Endothelial cell of umbilical vein (primary cell): ENCODE measurements around the gene DDX47. TPM values are rescaled to one million over a fixed set of nuclear protein-coding genes. Genes with fewer than 3 reads are reported as not detected.

Source experiments
- BruUV-seq: library from RNA; stranded (reverse); fragments of 400-500 nt; replicated peaks from 2 replicates; lab custom pipeline; 2021; lab: Mats Ljungman, UMichigan
- CTCF ChIA-PET: fragments of 300-600, 350-600 bp; sonication (Branson Sonifier 250); formaldehyde crosslinking; loops from one replicate; lab custom pipeline; 2021; ENCODE audit warnings: antibody characterized with exemption, inconsistent platforms; lab: Charles Lee
- POLR2A ChIA-PET: fragments of 300-600, 350-600 bp; sonication (Branson Sonifier 250); formaldehyde crosslinking; loops from one replicate; lab custom pipeline; 2021; ENCODE audit warnings: antibody characterized with exemption, inconsistent platforms; lab: Charles Lee
- DNase-seq: peaks from one replicate; pipeline ENCODE4 v3.0.0-alpha.2; 2011; ENCODE audit warnings: low read depth, low spot score
- FAIRE-seq: peaks from 2 replicates; lab custom pipeline; 2011; peaks lifted over from hg19 to GRCh38; lab: Jason Lieb, UNC
- H2AFZ ChIP-seq: 2 replicates; pipeline ENCODE4 v1.6.0; 2012; ENCODE audit warnings: low read depth, low read length, control low read depth, inconsistent platforms
- H3K27ac ChIP-seq: 2 replicates; pipeline ENCODE4 v1.5.1; 2011; ENCODE audit warnings: low read depth, mild to moderate bottlenecking, control low read depth, low read length, moderate library complexity; ENCODE audit not compliant: insufficient read depth
- H3K27me3 ChIP-seq, 2 experiments: 2 replicates each; pipeline versions ENCODE4 v1.6.0 to v1.6.1; 2011; ENCODE audit warnings: low read length in 2 of 2, mixed read lengths in 1 of 2; ENCODE audit not compliant: control insufficient read depth in 2 of 2, insufficient read depth in 2 of 2
- H3K36me3 ChIP-seq, 2 experiments: 2 replicates in 1 of 2; 3 replicates in 1 of 2; pipeline ENCODE4 v1.5.1; 2011; ENCODE audit warnings: low read length in 2 of 2, mild to moderate bottlenecking in 1 of 2, moderate library complexity in 1 of 2; ENCODE audit not compliant: control insufficient read depth in 2 of 2, insufficient read depth in 2 of 2; ENCODE audit errors: extremely low read depth in 1 of 2
- H3K4me1 ChIP-seq: 3 replicates; pipeline ENCODE4 v1.5.1; 2011; ENCODE audit warnings: mild to moderate bottlenecking, low read length; ENCODE audit not compliant: control insufficient read depth, insufficient read depth; ENCODE audit errors: extremely low read depth
- H3K4me2 ChIP-seq: 2 replicates; pipeline ENCODE4 v1.6.1; 2011; ENCODE audit warnings: low read length, control low read depth, mixed read lengths; ENCODE audit not compliant: insufficient read depth
- H3K4me3 ChIP-seq, 3 experiments: fragments of 200-600 bp in 1 of 3; sonication (generic), shearing (Covaris generic) in 1 of 3; replicated peaks in 1 of 3; 2 replicates each; pipeline ENCODE4 v1.5.1; 2011 to 2016; ENCODE audit warnings: control low read depth in 3 of 3, low read length in 3 of 3, mild to moderate bottlenecking in 2 of 3, inconsistent platforms in 1 of 3, low read depth in 1 of 3, moderate library complexity in 1 of 3; ENCODE audit not compliant: insufficient read depth in 1 of 3
- H3K79me2 ChIP-seq: 2 replicates; pipeline ENCODE4 v1.6.0; 2012; ENCODE audit warnings: low read length, inconsistent platforms; ENCODE audit not compliant: control insufficient read depth, insufficient read depth
- H3K9ac ChIP-seq: replicated peaks from 2 replicates; pipeline ENCODE3; 2011; ENCODE audit warnings: low read length, control low read depth; ENCODE audit not compliant: insufficient read depth; ENCODE audit errors: extremely low read depth
- H3K9me1 ChIP-seq: replicated peaks from 3 replicates; pipeline ENCODE4 v1.6.0; 2011; ENCODE audit warnings: mild to moderate bottlenecking, low read length; ENCODE audit not compliant: control insufficient read depth, insufficient read depth; ENCODE audit errors: extremely low read depth
- H3K9me3 ChIP-seq: replicated peaks from 2 replicates; pipeline ENCODE4 v1.5.1; 2012; ENCODE audit warnings: low read length, inconsistent platforms; ENCODE audit not compliant: control insufficient read depth, insufficient read depth
- H4K20me1 ChIP-seq: replicated peaks from 2 replicates; pipeline ENCODE3; 2011; ENCODE audit warnings: mild to moderate bottlenecking, low read length; ENCODE audit not compliant: control insufficient read depth, insufficient read depth; ENCODE audit errors: extremely low read depth
- CTCF ChIP-seq, 2 donors: IDR thresholded peaks; 1 replicate in 1 of 2; 2 replicates in 1 of 2; pipeline ENCODE4 v1.5.1; 2011; ENCODE audit warnings: low read length in 2 of 2, mild to moderate bottlenecking in 2 of 2, moderate library complexity in 2 of 2, control low read depth in 1 of 2, inconsistent platforms in 1 of 2, low read depth in 1 of 2; ENCODE audit not compliant: insufficient read depth in 1 of 2; ENCODE audit errors: extremely low read depth in 1 of 2
- EZH2 ChIP-seq: IDR thresholded peaks from 2 replicates; pipeline ENCODE4 v1.6.1; 2012; ENCODE audit warnings: borderline replicate concordance, low read depth, mild to moderate bottlenecking, moderate library complexity, low read length, inconsistent platforms; ENCODE audit not compliant: severe bottlenecking
- FOS ChIP-seq: IDR thresholded peaks from 2 replicates; pipeline ENCODE4 v1.6.1; 2011; ENCODE audit warnings: mild to moderate bottlenecking, low read length, moderate library complexity, borderline replicate concordance; ENCODE audit not compliant: insufficient read depth
- GATA2 ChIP-seq: IDR thresholded peaks from 2 replicates; pipeline ENCODE4 v1.7.0; 2011; ENCODE audit warnings: low read depth, mild to moderate bottlenecking, moderate library complexity, mixed read lengths, low read length; ENCODE audit not compliant: insufficient read length, insufficient read depth
- JUN ChIP-seq: IDR thresholded peaks from 2 replicates; pipeline ENCODE4 v1.6.1; 2011; ENCODE audit warnings: borderline replicate concordance, low read depth; ENCODE audit not compliant: insufficient read length, insufficient read depth
- MAX ChIP-seq: IDR thresholded peaks from 2 replicates; pipeline ENCODE4 v1.6.1; 2011; ENCODE audit not compliant: insufficient read depth, insufficient read length
- MYC ChIP-seq: IDR thresholded peaks from one replicate; pipeline ENCODE4 v1.6.1; 2011; ENCODE audit warnings: mild to moderate bottlenecking, low read depth, low read length
- POLR2A ChIP-seq: IDR thresholded peaks from 2 replicates; pipeline ENCODE4 v1.6.1; 2012; ENCODE audit warnings: low read depth, mild to moderate bottlenecking, control low read depth, low read length
- POLR2AphosphoS5 ChIP-seq: IDR thresholded peaks from 2 replicates; pipeline ENCODE4 v1.6.1; 2012; ENCODE audit warnings: low read depth, mild to moderate bottlenecking, control low read depth, low read length, moderate library complexity; ENCODE audit not compliant: insufficient read depth
- dilution Hi-C: fragments of 300-500 bp; cut with MboI; formaldehyde crosslinking; loops from one replicate; pipeline ENCODE4 v1.15.0; 2019; ENCODE audit warnings: low sequenced_read_pairs; ENCODE audit not compliant: extremely low pct_ligation_motif_present
- intact Hi-C: fragments of 100-400 bp; cut with micrococcal nuclease; formaldehyde crosslinking; loops from one replicate; pipeline ENCODE4 v1.10.0; 2022
- polyA plus RNA-seq, 4 experiments: library from polyadenylated mRNA; depleted of rRNA in 3 of 4; stranded (reverse) in 3 of 4; unstranded in 1 of 4; fragments of >200 nt; gene quantifications; 2 replicates each; pipeline versions ENCODE4 v1.2.1 to v1.2.3, GENCODE V29; 2011 to 2012; ENCODE audit warnings: missing spikeins in 1 of 4
- total RNA-seq: library from RNA; stranded (reverse); gene quantifications from 2 replicates; pipeline ENCODE4 v1.2.3, GENCODE V29; 2021

The DDX47 gene
- total and polyA plus RNA-seq, 2 donors (not counting 3 experiments of a cell fraction or from before 2014, with no cell fraction given): 73.4 to 74.6 TPM

- H3K9me1 ChIP-seq: no peaks in the 10 kb centered on the region
- dilution Hi-C loops (no loop called here), intact Hi-C loops (no loop called here)
- no TSS peak for BruUV-seq
- CTCF ChIA-PET: interaction anchor here (0.8 to 1.9 kb wide), 8 partner anchors 11 to 191 kb away, joined by 3 to 8 read pairs (median 4); partner anchors contain the start of genes DDX47 and GPRC5A
- H3K36me3 ChIP-seq: no peaks in the 10 kb centered on the region
- DNase-seq (no peak), FAIRE-seq (no peak)
- H3K4me2 ChIP-seq: no peak overlapping the region
- peaks cover 16% of the 10 kb centered on the region for H3K4me1 ChIP-seq
- H4K20me1 ChIP-seq: no peaks in the 10 kb centered on the region
- no peaks in the 10 kb centered on the region for H3K27me3 ChIP-seq
- no peak overlapping the region for H3K4me3 ChIP-seq
- POLR2A ChIA-PET: no interaction called here
- H3K79me2 ChIP-seq: peaks cover 4% of the 10 kb centered on the region
- H3K9ac ChIP-seq: no peak overlapping the region
- H2AFZ ChIP-seq: no peak overlapping the region
- H3K27ac ChIP-seq: no peak overlapping the region
- TF ChIP-seq MYC (no peak), JUN (no peak), MAX (no peak), POLR2AphosphoS5 (no peak), EZH2 (no peak), FOS (no peak)
- no peaks in the 10 kb centered on the region for H3K9me3 ChIP-seq
Observed at GRCh38 chr12:12792421-12792820, 20.7 kb upstream of the DDX47 start.

GRCh38 chr12:12794686-12795085 lies 18.5 kb upstream of the DDX47 start:
- intact Hi-C loops (no loop called here), dilution Hi-C loops (no loop called here)
- no peaks in the 10 kb centered on the region for H3K9me1 ChIP-seq
- no peaks in the 10 kb centered on the region for H3K79me2 ChIP-seq
- CTCF ChIA-PET: interaction anchor here (1.0 to 2.1 kb wide), 2 partner anchors 42 to 417 kb away, joined by 4 to 6 read pairs; no protein-coding TSS in a partner anchor
- no peak overlapping the region for H2AFZ ChIP-seq
- TF ChIP-seq POLR2A (no peak), GATA2 (no peak), JUN (no peak), CTCF (IDR thresholded peaks at IDR 0.05; ENCODE audit: extremely low read depth in 1 of 2, insufficient read depth in 1 of 2, low read depth in 1 of 2, low read length in 2 of 2) (no peak), EZH2 (no peak), POLR2AphosphoS5 (no peak), MAX (no peak), FOS (no peak), MYC (no peak)
- H3K36me3 ChIP-seq: no peaks in the 10 kb centered on the region
- no peaks in the 10 kb centered on the region for H3K9me3 ChIP-seq
- POLR2A ChIA-PET: no interaction called here
- no peak overlapping the region for H3K4me3 ChIP-seq
- H4K20me1 ChIP-seq: no peaks in the 10 kb centered on the region
- H3K4me1 ChIP-seq: no peaks in the 10 kb centered on the region
- FAIRE-seq: no peak
- no TSS peak for BruUV-seq
- no peaks in the 10 kb centered on the region for H3K27me3 ChIP-seq
- DNase-seq: no peak
- H3K9ac ChIP-seq: no peak overlapping the region
- no peak overlapping the region for H3K27ac ChIP-seq
- H3K4me2 ChIP-seq: no peak overlapping the region
